Urinary bladder (tissue), 4 donors: ENCODE data around the gene NPIPB2. TPM values are rescaled to one million over a fixed set of nuclear protein-coding genes. Genes with fewer than 3 reads are reported as not detected.
A peak's percentile ranks its signal among the peaks of the same experiment; 100 is the strongest.
"Not testable (repeated sequence)": the region's sequence is repeated elsewhere in the genome, so short reads cannot be mapped to it uniquely, and the experiment has no call there.

ENCODE experiments used
- DNase-seq: peaks from one replicate; pipeline ENCODE4 v3.0.0-alpha.2; 2015; ENCODE audit errors: extremely low spot score
- H3K27ac ChIP-seq: one replicate; pipeline ENCODE4 v1.5.1; 2013; ENCODE audit warnings: low read depth, mild to moderate bottlenecking, moderate library complexity
- H3K36me3 ChIP-seq: one replicate; pipeline ENCODE4 v1.6.1; 2013; ENCODE audit warnings: mild to moderate bottlenecking, moderate library complexity; ENCODE audit not compliant: insufficient read depth
- H3K4me1 ChIP-seq: one replicate; pipeline ENCODE4 v1.6.1; 2013; ENCODE audit warnings: mild to moderate bottlenecking, moderate library complexity; ENCODE audit not compliant: insufficient read depth
- H3K4me3 ChIP-seq: one replicate; pipeline ENCODE4 v1.5.1; 2013; ENCODE audit warnings: low read depth, low read length
- WGBS: extraction: QIAGEN DNeasy Blood & Tissue Kit; methylation state at CpG from one replicate; pipeline ENCODE4 v1.1.7; 2013; 5-methylcytosine and 5-hydroxymethylcytosine counted together
- polyA plus RNA-seq: library from polyadenylated mRNA; stranded (reverse); fragments of 200-250 nt; gene quantifications from one replicate; pipeline ENCODE4 v1.2.3, GENCODE V29; 2013
- total RNA-seq: library from RNA; depleted of rRNA; stranded (reverse); fragments of >200 nt; gene quantifications from one replicate; pipeline ENCODE4 v1.2.3, GENCODE V29; 2014
- donor health status: healthy with polysubstance abuse.
- donor health status: healthy.

The NPIPB2 gene
- total RNA-seq: 7.1 TPM
- polyA plus RNA-seq: 8.5 TPM

- H3K36me3 ChIP-seq, H3K27ac ChIP-seq, H3K4me1 ChIP-seq, H3K4me3 ChIP-seq, DNase-seq: not testable (repeated sequence)
- WGBS: 96% methylated on average over 3 of the region's 4 CpGs
Measured at GRCh38 chr16:11941945-11942344, at the start of gene NPIPB2. TSS of gene NPIPB2 (minus strand) at chr16:11942045. CDS start at chr16:11942045, 0 bp downstream.

- WGBS: 80% methylated on average over 11 of the region's 11 CpGs
- no peak for DNase-seq
- no peaks in the 10 kb centered on the region for H3K4me1 ChIP-seq
- H3K36me3 ChIP-seq: no peaks in the 10 kb centered on the region
- no peak overlapping the region for H3K4me3 ChIP-seq
- no peak overlapping the region for H3K27ac ChIP-seq
Measured at GRCh38 chr16:11990702-11991390, 49.0 kb upstream of the NPIPB2 start.

GRCh38 chr16:11988258-11988978 is 46.6 kb upstream of the NPIPB2 start:
- Histone ChIP-seq H3K36me3 (no peaks in the 10 kb centered on the region), H3K4me3 (no peak overlapping the region), H3K27ac (no peak overlapping the region), H3K4me1 (no peaks in the 10 kb centered on the region)
- 71% methylated on average over 5 of the region's 5 CpGs for WGBS
- no peak for DNase-seq

GRCh38 chr16:11986521-11987057 is 44.7 kb upstream of the NPIPB2 start:
- no peak for DNase-seq
- H3K4me3 ChIP-seq: no peak overlapping the region
- no peaks in the 10 kb centered on the region for H3K36me3 ChIP-seq
- WGBS: 83% methylated on average over 12 of the region's 12 CpGs
- no peaks in the 10 kb centered on the region for H3K4me1 ChIP-seq
- H3K27ac ChIP-seq: no peak overlapping the region

GRCh38 chr16:11985250-11985649 is 43.4 kb upstream of the NPIPB2 start:
- DNase-seq: no peak
- no peak overlapping the region for H3K27ac ChIP-seq
- H3K4me3 ChIP-seq: no peak overlapping the region
- no peaks in the 10 kb centered on the region for H3K36me3 ChIP-seq
- H3K4me1 ChIP-seq: no peaks in the 10 kb centered on the region
- WGBS: 67% methylated on average over 5 of the region's 5 CpGs

GRCh38 chr16:11980136-11980844 is 38.4 kb upstream of the NPIPB2 start:
- no peak for DNase-seq
- Histone ChIP-seq H3K36me3 (no peaks in the 10 kb centered on the region), H3K4me3 (no peak overlapping the region), H3K4me1 (peaks cover 2% of the 10 kb centered on the region), H3K27ac (no peak overlapping the region)
- 83% methylated on average over 5 of the region's 5 CpGs for WGBS

GRCh38 chr16:11979013-11979672 is 37.3 kb upstream of the NPIPB2 start:
- 87% methylated on average over 9 of the region's 9 CpGs for WGBS
- Histone ChIP-seq H3K27ac (no peak overlapping the region), H3K4me3 (no peak overlapping the region), H3K4me1 (peaks cover 2% of the 10 kb centered on the region), H3K36me3 (no peaks in the 10 kb centered on the region)
- no peak for DNase-seq

- WGBS: 66% methylated on average over 2 of the region's 2 CpGs
- no peaks in the 10 kb centered on the region for H3K36me3 ChIP-seq
- H3K4me1 ChIP-seq: peaks cover 2% of the 10 kb centered on the region
- no peak for DNase-seq
- H3K4me3 ChIP-seq: no peak overlapping the region
- H3K27ac ChIP-seq: no peak overlapping the region
Measured at GRCh38 chr16:11978080-11978479, 36.2 kb upstream of the NPIPB2 start.

- DNase-seq: no peak
- peak overlapping the region; percentile 93 for H3K4me3 ChIP-seq
- peaks cover 2% of the 10 kb centered on the region for H3K4me1 ChIP-seq
- 15% methylated on average over 12 of the region's 12 CpGs for WGBS
- H3K27ac ChIP-seq: peak overlapping the region; percentile 70
- H3K36me3 ChIP-seq: no peaks in the 10 kb centered on the region
Measured at GRCh38 chr16:11977376-11978041, 35.7 kb upstream of the NPIPB2 start.

- Histone ChIP-seq H3K4me1 (peaks cover 2% of the 10 kb centered on the region), H3K4me3 (peak overlapping the region; percentile 93), H3K27ac (peak overlapping the region; percentile 70), H3K36me3 (no peaks in the 10 kb centered on the region)
- no peak for DNase-seq
- under 1% methylated on average over 22 of the region's 22 CpGs for WGBS
Measured at GRCh38 chr16:11976850-11977375, 35.1 kb upstream of the NPIPB2 start.

GRCh38 chr16:11973070-11973469 is 31.2 kb upstream of the NPIPB2 start:
- Histone ChIP-seq H3K4me1 (peaks cover 2% of the 10 kb centered on the region), H3K27ac (no peak overlapping the region), H3K4me3 (no peak overlapping the region), H3K36me3 (no peaks in the 10 kb centered on the region)
- DNase-seq: no peak
- WGBS: 92% methylated on average over 5 of the region's 5 CpGs

- no peak for DNase-seq
- peaks cover 2% of the 10 kb centered on the region for H3K4me1 ChIP-seq
- H3K36me3 ChIP-seq: no peaks in the 10 kb centered on the region
- no peak overlapping the region for H3K4me3 ChIP-seq
- WGBS: 49% methylated on average over 11 of the region's 11 CpGs
- no peak overlapping the region for H3K27ac ChIP-seq
Measured at GRCh38 chr16:11972128-11972527, 30.3 kb upstream of the NPIPB2 start.

GRCh38 chr16:11970292-11970691 is 28.4 kb upstream of the NPIPB2 start:
- H3K4me1 ChIP-seq, H3K27ac ChIP-seq, DNase-seq, H3K4me3 ChIP-seq, H3K36me3 ChIP-seq: not testable (repeated sequence)
- 95% methylated on average over 5 of the region's 5 CpGs for WGBS
